WERI-Rb-1 (cell line): ENCODE measurements around the gene CLK2.
"Not testable (repeated sequence)": the region's sequence is repeated elsewhere in the genome, so short reads cannot be mapped to it uniquely, and the experiment has no call there.

ENCODE experiments used
- DNase-seq: peaks from one replicate; pipeline ENCODE4 v3.0.0-alpha.2; 2020
- H3K27ac ChIP-seq: fragments of 250-450 bp; sonication (Bioruptor Pico); 2 replicates; pipeline ENCODE4 v1.5.1; 2020; ENCODE audit warnings: mild to moderate bottlenecking, moderate library complexity
- H3K27me3 ChIP-seq: fragments of 250-450 bp; sonication (Bioruptor Pico); 2 replicates; pipeline ENCODE4 v1.5.1; 2021; ENCODE audit warnings: mild to moderate bottlenecking, low read depth, moderate library complexity; ENCODE audit not compliant: insufficient read depth, severe bottlenecking
- H3K36me3 ChIP-seq: fragments of 250-450 bp; sonication (Bioruptor Pico); 2 replicates; pipeline ENCODE4 v1.5.1; 2020; ENCODE audit warnings: mild to moderate bottlenecking, moderate library complexity
- H3K4me3 ChIP-seq: 2 replicates; pipeline ENCODE4 v1.5.1; 2011; ENCODE audit warnings: low read depth, mild to moderate bottlenecking, control low read depth, low read length
- H3K9me3 ChIP-seq: fragments of 250-450 bp; sonication (Bioruptor Pico); 2 replicates; pipeline ENCODE4 v1.5.1; 2021; ENCODE audit warnings: mild to moderate bottlenecking, moderate library complexity; ENCODE audit not compliant: severe bottlenecking
- TF ChIP-seq, protein P1 (sequence below): IDR thresholded peaks from 2 replicates; pipeline ENCODE4 v1.5.1; 2011; ENCODE audit warnings: low read depth, mild to moderate bottlenecking, control low read depth, inconsistent platforms, low read length

The CLK2 gene

DNA sequence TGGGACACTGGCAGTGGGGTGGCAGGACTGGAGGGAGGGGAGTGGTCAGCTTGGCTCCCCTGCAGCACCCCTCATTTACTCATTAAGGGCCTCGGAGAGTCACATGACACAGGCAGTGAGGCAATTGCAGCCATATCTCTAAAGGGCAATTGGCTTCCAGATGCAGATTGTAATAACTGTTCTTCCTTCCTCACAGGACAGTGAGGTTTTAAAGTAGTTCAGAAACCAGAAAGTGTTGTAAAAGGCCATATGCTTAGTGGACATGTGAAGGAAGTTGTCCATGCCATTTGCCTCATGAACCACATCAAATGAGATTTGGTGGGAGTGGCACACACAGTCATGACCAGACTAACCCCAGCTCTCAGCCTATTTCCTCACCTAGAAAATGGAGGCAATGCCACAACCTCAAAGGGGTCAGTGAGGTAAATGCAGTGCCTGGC lies 53.7 kb downstream of the CLK2 start:
- peaks cover 23% of the 10 kb centered on the region for H3K36me3 ChIP-seq
- TF ChIP-seq, protein P1, sequence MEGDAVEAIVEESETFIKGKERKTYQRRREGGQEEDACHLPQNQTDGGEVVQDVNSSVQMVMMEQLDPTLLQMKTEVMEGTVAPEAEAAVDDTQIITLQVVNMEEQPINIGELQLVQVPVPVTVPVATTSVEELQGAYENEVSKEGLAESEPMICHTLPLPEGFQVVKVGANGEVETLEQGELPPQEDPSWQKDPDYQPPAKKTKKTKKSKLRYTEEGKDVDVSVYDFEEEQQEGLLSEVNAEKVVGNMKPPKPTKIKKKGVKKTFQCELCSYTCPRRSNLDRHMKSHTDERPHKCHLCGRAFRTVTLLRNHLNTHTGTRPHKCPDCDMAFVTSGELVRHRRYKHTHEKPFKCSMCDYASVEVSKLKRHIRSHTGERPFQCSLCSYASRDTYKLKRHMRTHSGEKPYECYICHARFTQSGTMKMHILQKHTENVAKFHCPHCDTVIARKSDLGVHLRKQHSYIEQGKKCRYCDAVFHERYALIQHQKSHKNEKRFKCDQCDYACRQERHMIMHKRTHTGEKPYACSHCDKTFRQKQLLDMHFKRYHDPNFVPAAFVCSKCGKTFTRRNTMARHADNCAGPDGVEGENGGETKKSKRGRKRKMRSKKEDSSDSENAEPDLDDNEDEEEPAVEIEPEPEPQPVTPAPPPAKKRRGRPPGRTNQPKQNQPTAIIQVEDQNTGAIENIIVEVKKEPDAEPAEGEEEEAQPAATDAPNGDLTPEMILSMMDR = no peak
- H3K4me3 ChIP-seq = no peak overlapping the region; the same call in 1 of the 2 replicates
- DNase-seq = peak; percentile 60
- H3K27me3 ChIP-seq = no peaks in the 10 kb centered on the region
- no peaks in the 10 kb centered on the region for H3K9me3 ChIP-seq
- H3K27ac ChIP-seq = 0 out of 2 replicates have a peak overlapping the region, but pooled peaks have one; percentile 2

DNA sequence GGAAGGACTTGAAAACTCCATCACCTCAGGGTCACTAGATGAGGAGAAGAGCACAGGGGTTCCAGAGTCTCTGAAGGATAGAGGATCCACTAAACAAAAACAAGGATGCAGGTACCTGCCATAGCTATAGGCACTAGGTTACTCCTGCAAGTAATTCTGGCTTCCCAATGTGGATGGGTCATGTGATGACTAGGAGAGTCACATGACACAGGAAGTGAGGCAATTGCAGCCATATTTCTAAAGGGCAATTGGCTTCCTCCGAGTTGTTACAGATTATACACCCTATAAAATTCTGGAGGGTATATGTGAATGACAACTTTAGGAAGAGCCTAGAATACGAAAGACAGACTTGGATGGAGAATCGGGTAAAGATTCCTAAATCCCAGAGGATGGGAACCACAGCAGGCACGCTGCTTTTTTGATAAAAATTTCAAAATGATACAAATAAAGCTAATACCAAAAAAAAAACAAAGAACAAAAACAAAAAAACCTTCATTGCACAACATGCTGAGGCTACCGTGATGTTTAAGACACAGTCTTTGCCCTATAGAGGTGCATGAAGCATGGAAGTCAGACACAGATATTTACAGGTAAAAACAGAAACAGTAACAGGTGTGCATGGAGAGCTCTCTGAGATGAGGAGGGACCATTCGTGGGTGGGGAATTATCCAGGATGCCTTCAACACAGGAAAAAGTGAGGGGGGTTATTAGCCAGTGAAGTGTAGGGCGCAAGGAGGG lies 54.3 kb downstream of the CLK2 start:
- Histone ChIP-seq H3K36me3 (peaks cover 19% of the 10 kb centered on the region), H3K27ac (0 out of 2 replicates have a peak overlapping the region, but pooled peaks have one; percentile 2), H3K27me3 (no peaks in the 10 kb centered on the region), H3K4me3 (peak overlapping the region; percentile 16), H3K9me3 (no peaks in the 10 kb centered on the region)
- TF ChIP-seq, protein P1 = no peak
- DNase-seq = peak; percentile 79

DNA sequence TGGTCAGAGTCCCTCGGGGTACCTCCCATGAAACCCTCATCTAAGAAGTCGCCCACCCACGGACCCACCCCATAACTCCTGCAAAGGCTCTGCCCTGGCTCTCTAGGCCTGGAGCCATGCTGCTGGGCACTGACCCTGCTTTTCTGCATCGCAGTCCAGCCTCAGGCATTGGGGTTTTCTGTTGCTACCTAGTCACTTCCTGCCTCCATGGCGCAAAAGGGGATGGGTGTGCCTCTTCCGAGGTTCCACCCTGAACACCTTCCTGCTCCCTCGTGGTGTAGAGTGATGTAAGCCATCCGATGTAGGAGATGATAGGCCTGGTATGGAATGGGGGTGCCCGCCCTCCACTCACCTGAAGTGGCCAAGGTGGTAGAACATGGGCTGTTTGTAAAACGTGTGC lies 58.6 kb downstream of the CLK2 start:
- not testable (repeated sequence) for H3K27me3 ChIP-seq, H3K4me3 ChIP-seq, H3K9me3 ChIP-seq, DNase-seq, H3K27ac ChIP-seq
- H3K36me3 ChIP-seq = peaks cover 19% of the 10 kb centered on the region
